NCI-H524 (cell line): ENCODE results near the gene DBR1.

Experiments
- DNase-seq, 2 experiments: peaks; one replicate each; lab custom pipeline; 2025; lab: John Stamatoyannopoulos, UW

Gene DBR1

GRCh38 chr3:138124188-138124587 lies 50.5 kb downstream of the DBR1 start:
- no peak for DNase-seq

GRCh38 chr3:138119423-138119766 lies 55.3 kb downstream of the DBR1 start:
- DNase-seq, result peak in 1 of 2 experiments; percentile 26

GRCh38 chr3:138118612-138119422 lies 55.9 kb downstream of the DBR1 start:
- DNase-seq, result peak; percentile 59 to 78

- peak; percentile 77 to 79 for DNase-seq
Observed at GRCh38 chr3:138114988-138115971, 59.4 kb downstream of the DBR1 start, which contains the start of gene DZIP1L. Gene DZIP1L (minus strand): TSS chr3:138115608. CDS start chr3:138103971, 11,637 bp downstream.

GRCh38 chr3:138114431-138114918 lies 60.2 kb downstream of the DBR1 start:
- peak in 1 of 2 experiments; percentile 20 for DNase-seq

- peak in 1 of 2 experiments; percentile 18 for DNase-seq
Observed at GRCh38 chr3:138113326-138113725, 61.4 kb downstream of the DBR1 start.

- no peak for DNase-seq
Observed at GRCh38 chr3:138112362-138112761, 62.4 kb downstream of the DBR1 start.
